ENCODE measurements around the gene OVAAL.
"Not testable (repeated sequence)": the region's sequence is repeated elsewhere in the genome, so short reads cannot be mapped to it uniquely, and the experiment has no call there.

The OVAAL gene

GRCh38 chr1:180530501-180530900 is 28.3 kb upstream of the OVAAL start:
- DNase-seq (ENCODE audit: insufficient read length, low spot score): peak; percentile 35
- FAIRE-seq: peak; percentile 41
- TF ChIP-seq POLR2A (IDR thresholded peaks at IDR 0.05; ENCODE audit: low read depth, low read length): no peak

- DNase-seq (ENCODE audit: insufficient read length, low spot score): no peak
- no peak for FAIRE-seq
Measured at GRCh38 chr1:180532854-180533253, 25.9 kb upstream of the OVAAL start.

GRCh38 chr1:180533266-180533987 is 25.3 kb upstream of the OVAAL start:
- DNase-seq (ENCODE audit: insufficient read length, low spot score) (peak; percentile 51), FAIRE-seq (peak; percentile 36)
- no peak for TF ChIP-seq POLR2A (IDR thresholded peaks at IDR 0.05; ENCODE audit: low read depth, low read length)

More at GRCh38 chr1:180532854-180533253, 25.9 kb upstream of the OVAAL start:
- no peak for TF ChIP-seq POLR2A (IDR thresholded peaks at IDR 0.05; ENCODE audit: low read depth, low read length)

GRCh38 chr1:180534214-180534613 is 24.6 kb upstream of the OVAAL start:
- FAIRE-seq: no peak

GRCh38 chr1:180535418-180535999 is 23.3 kb upstream of the OVAAL start:
- no peak for FAIRE-seq
- no peak for DNase-seq (ENCODE audit: insufficient read length, low spot score)
- no peak for TF ChIP-seq POLR2A (IDR thresholded peaks at IDR 0.05; ENCODE audit: low read depth, low read length)

More at GRCh38 chr1:180534214-180534613, 24.6 kb upstream of the OVAAL start:
- DNase-seq (ENCODE audit: insufficient read length, low spot score): no peak
- TF ChIP-seq POLR2A (IDR thresholded peaks at IDR 0.05; ENCODE audit: low read depth, low read length): no peak

GRCh38 chr1:180536821-180537372 is 21.9 kb upstream of the OVAAL start:
- no peak for DNase-seq (ENCODE audit: insufficient read length, low spot score)
- no peak for TF ChIP-seq POLR2A (IDR thresholded peaks at IDR 0.05; ENCODE audit: low read depth, low read length)
- FAIRE-seq: no peak

- DNase-seq (ENCODE audit: insufficient read length, low spot score) (no peak), FAIRE-seq (no peak)
- TF ChIP-seq POLR2A (IDR thresholded peaks at IDR 0.05; ENCODE audit: low read depth, low read length): no peak
Measured at GRCh38 chr1:180539136-180539535, 19.6 kb upstream of the OVAAL start.

- TF ChIP-seq POLR2A (IDR thresholded peaks at IDR 0.05; ENCODE audit: low read depth, low read length): no peak
- DNase-seq (ENCODE audit: insufficient read length, low spot score): no peak
- no peak for FAIRE-seq
Measured at GRCh38 chr1:180540697-180541594, 17.8 kb upstream of the OVAAL start.

- no peak for FAIRE-seq
- DNase-seq (ENCODE audit: insufficient read length, low spot score): no peak
- no peak for TF ChIP-seq POLR2A (IDR thresholded peaks at IDR 0.05; ENCODE audit: low read depth, low read length)
Measured at GRCh38 chr1:180542113-180542837, 16.5 kb upstream of the OVAAL start.

GRCh38 chr1:180542838-180543145 is 16.0 kb upstream of the OVAAL start:
- FAIRE-seq (no peak), DNase-seq (ENCODE audit: insufficient read length, low spot score) (no peak)
- TF ChIP-seq POLR2A (IDR thresholded peaks at IDR 0.05; ENCODE audit: low read depth, low read length): no peak

GRCh38 chr1:180544050-180544449 is 14.7 kb upstream of the OVAAL start:
- DNase-seq (ENCODE audit: insufficient read length, low spot score): no peak
- no peak for FAIRE-seq
- TF ChIP-seq POLR2A (IDR thresholded peaks at IDR 0.05; ENCODE audit: low read depth, low read length): no peak

- TF ChIP-seq POLR2A (IDR thresholded peaks at IDR 0.05; ENCODE audit: low read depth, low read length): no peak
- no peak for DNase-seq (ENCODE audit: insufficient read length, low spot score)
- no peak for FAIRE-seq
Measured at GRCh38 chr1:180545991-180546390, 12.8 kb upstream of the OVAAL start.

- DNase-seq (ENCODE audit: insufficient read length, low spot score): no peak
- FAIRE-seq: no peak
- TF ChIP-seq POLR2A (IDR thresholded peaks at IDR 0.05; ENCODE audit: low read depth, low read length): no peak
Measured at GRCh38 chr1:180548686-180549317, 10.0 kb upstream of the OVAAL start.

GRCh38 chr1:180549770-180550169 is 9.0 kb upstream of the OVAAL start:
- not testable (repeated sequence) for DNase-seq (ENCODE audit: insufficient read length, low spot score); FAIRE-seq

Measured in H54 (cell line).